Measurements from ENCODE around the gene VPS29. TPM values are rescaled to one million over a fixed set of nuclear protein-coding genes. Genes with fewer than 3 reads are reported as not detected.

VPS29 gene
- total and polyA plus RNA-seq, 9 of the 15 experiments (the other 6 are each of a cell fraction or from before 2014, with no cell fraction given): 85.8 to 638 (median 272) TPM

DNA sequence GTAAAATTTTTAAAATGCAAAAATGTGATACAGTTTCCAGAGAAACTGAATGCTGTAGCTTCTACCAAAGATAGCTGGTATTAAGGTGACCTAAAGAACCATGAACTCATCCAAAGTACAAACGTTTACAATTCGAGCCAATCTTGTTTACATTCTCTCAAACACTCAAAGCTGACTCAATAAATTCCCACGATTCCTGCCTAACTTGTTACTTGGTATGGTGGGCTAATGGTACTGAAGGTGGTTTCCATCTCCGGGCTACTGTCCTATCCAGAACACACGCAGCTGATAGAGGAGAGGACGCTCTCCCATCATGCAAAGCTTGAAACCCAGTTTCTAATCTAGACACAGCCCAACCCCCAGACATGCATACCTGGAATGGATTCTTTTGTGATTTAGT lies 31.7 kb upstream of the VPS29 start (continued):
- no peak for TF ChIP-seq TBL1XR1 (IDR thresholded peaks at IDR 0.05; ENCODE audit: low read length in 2 of 2)

DNA sequence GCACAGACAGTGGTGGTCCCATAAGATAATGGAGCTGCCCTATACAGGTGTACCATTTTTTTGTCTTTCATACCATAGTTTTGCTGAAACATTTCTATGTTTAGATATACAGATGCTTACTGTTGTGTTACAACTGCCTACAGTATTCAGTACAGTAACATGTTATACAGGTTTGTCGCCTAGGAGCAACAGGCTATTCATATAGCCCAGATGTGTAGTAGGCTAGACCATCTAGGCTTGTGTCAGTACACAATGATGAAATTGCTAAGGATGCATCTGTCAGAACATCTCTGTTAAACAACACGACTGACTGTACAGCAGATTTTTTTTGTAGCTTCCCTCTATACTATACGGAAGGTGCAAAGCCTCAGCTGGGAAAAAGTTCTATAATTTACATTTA lies 30.7 kb upstream of the VPS29 start:
- Histone ChIP-seq H3K27ac (ENCODE audit: extremely low read depth, low read depth, low read length) (no peak overlapping the region), H4K20me1 (replicated peaks; ENCODE audit: control insufficient read depth, insufficient read depth, low read length) (no peaks in the 10 kb centered on the region), H3K4me1 (replicated peaks in 1 of 2; ENCODE audit: control insufficient read depth in 2 of 2, insufficient read depth in 2 of 2, low read length in 2 of 2) (no peaks in the 10 kb centered on the region), H3K79me2 (ENCODE audit: control insufficient read depth, insufficient read depth, low read length) (no peaks in the 10 kb centered on the region; the same call in 2 of the 3 replicates), H3K36me3 (ENCODE audit: control insufficient read depth, insufficient read depth, low read length) (peaks cover 52% of the 10 kb centered on the region), H3K9me1 (ENCODE audit: control insufficient read depth, insufficient read depth, low read length) (no peaks in the 10 kb centered on the region), H2AFZ (ENCODE audit: low read depth, low read length) (no peak overlapping the region), H3K27me3 (ENCODE audit: control insufficient read depth in 2 of 2, insufficient read depth in 2 of 2, low read length in 2 of 2) (no peaks in the 10 kb centered on the region), H3K4me3 (no peak overlapping the region), H3K9ac (ENCODE audit: insufficient read depth in 1 of 2, low read depth in 2 of 2, low read length in 2 of 2) (no peak overlapping the region), H3K9me3 (replicated peaks; ENCODE audit: control insufficient read depth, insufficient read depth, low read depth, low read length) (no peaks in the 10 kb centered on the region), H3K4me2 (ENCODE audit: insufficient read depth, low read length) (no peak overlapping the region)
- TF ChIP-seq, protein P1, sequence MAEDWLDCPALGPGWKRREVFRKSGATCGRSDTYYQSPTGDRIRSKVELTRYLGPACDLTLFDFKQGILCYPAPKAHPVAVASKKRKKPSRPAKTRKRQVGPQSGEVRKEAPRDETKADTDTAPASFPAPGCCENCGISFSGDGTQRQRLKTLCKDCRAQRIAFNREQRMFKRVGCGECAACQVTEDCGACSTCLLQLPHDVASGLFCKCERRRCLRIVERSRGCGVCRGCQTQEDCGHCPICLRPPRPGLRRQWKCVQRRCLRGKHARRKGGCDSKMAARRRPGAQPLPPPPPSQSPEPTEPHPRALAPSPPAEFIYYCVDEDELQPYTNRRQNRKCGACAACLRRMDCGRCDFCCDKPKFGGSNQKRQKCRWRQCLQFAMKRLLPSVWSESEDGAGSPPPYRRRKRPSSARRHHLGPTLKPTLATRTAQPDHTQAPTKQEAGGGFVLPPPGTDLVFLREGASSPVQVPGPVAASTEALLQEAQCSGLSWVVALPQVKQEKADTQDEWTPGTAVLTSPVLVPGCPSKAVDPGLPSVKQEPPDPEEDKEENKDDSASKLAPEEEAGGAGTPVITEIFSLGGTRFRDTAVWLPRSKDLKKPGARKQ (CRISPR knock-in tag; IDR thresholded peaks at IDR 0.05): no peak
- no peak for TF ChIP-seq TEAD2 (tag; IDR thresholded peaks at IDR 0.05)
- TF ChIP-seq NFIC (IDR thresholded peaks at IDR 0.05): no peak
- TF ChIP-seq, protein P2, sequence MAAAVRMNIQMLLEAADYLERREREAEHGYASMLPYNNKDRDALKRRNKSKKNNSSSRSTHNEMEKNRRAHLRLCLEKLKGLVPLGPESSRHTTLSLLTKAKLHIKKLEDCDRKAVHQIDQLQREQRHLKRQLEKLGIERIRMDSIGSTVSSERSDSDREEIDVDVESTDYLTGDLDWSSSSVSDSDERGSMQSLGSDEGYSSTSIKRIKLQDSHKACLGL (CRISPR knock-in tag; IDR thresholded peaks at IDR 0.05; ENCODE audit: borderline replicate concordance, poor library complexity, severe bottlenecking): no peak
- FAIRE-seq: peak; percentile 15
- DNase-seq (ENCODE audit: extremely low read depth in 1 of 4, low spot score in 3 of 4): no peak
- ChIA-PET POLR2A (interaction anchor here (0.6 to 1.5 kb wide), 2 partner anchors 11 to 74 kb away, joined by 3 to 4 read pairs; no protein-coding TSS in a partner anchor), CTCF (ENCODE audit: low intra/inter-chr PET ratio) (no interaction called here)
- WGBS (ENCODE audit: insufficient coverage, low coverage, missing lambda C conversion rate): 88% methylated on average over 3 of the region's 3 CpGs
- BruUV-seq (replicated peaks): no TSS peak
- intact Hi-C loops (cut with micrococcal nuclease) (no loop called here), in situ Hi-C loops (cut with MboI) (no loop called here)
- no peak for ATAC-seq

All from K562 (cell line).